Measurements from ENCODE around the gene MCF2L2.

DNA sequence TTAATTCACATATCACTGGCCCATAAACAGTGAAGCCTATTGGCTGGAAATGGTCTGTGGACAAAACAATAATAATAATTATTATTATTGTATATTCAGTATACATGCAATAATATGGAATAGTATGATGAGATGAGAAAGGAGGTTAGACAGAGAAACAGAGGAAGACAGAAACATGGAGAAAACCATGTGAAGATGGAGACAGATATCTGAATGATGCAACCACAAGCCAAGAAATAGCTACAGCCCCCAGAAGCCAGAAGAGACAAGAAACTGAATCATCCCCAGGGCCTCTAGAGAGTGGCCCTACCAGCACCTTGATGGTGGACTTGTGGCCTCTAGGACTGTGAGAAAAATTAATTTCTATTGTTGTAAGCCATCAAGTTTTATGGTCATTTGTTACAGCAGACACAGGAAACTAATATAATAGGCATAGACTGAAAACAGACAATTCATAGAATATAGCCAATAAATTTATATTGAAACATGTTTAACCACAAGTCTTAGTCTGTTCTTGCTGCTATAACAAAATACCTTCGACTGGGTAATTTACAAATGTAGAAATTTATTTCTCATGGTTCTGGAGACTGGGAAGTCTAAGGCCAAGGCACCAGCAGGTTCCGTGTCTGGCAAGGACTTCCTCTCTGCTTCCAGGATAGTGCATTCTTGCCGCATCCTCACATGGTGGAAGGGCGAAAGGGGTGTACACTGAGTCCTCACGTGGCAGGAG is 31.6 kb downstream of the MCF2L2 start:
- TF ChIP-seq, protein P1, sequence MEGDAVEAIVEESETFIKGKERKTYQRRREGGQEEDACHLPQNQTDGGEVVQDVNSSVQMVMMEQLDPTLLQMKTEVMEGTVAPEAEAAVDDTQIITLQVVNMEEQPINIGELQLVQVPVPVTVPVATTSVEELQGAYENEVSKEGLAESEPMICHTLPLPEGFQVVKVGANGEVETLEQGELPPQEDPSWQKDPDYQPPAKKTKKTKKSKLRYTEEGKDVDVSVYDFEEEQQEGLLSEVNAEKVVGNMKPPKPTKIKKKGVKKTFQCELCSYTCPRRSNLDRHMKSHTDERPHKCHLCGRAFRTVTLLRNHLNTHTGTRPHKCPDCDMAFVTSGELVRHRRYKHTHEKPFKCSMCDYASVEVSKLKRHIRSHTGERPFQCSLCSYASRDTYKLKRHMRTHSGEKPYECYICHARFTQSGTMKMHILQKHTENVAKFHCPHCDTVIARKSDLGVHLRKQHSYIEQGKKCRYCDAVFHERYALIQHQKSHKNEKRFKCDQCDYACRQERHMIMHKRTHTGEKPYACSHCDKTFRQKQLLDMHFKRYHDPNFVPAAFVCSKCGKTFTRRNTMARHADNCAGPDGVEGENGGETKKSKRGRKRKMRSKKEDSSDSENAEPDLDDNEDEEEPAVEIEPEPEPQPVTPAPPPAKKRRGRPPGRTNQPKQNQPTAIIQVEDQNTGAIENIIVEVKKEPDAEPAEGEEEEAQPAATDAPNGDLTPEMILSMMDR (IDR thresholded peaks at IDR 0.05; ENCODE audit: low read depth, low read length), result no peak
- TF ChIP-seq POLR2A (IDR thresholded peaks at IDR 0.05; ENCODE audit: extremely low read depth, insufficient read length), result no peak
- TF ChIP-seq MYC (IDR thresholded peaks at IDR 0.05; ENCODE audit: low read depth, low read length), result no peak

Measured in NB4 (cell line).